Brain microvascular endothelial cell (primary cell): ENCODE results near the gene RELT.

Source experiments
- DNase-seq: peaks from one replicate; pipeline ENCODE4 v3.0.0-alpha.2; 2020
- H3K27ac ChIP-seq: fragments of 250-450 bp; sonication (Bioruptor Pico); 2 replicates; pipeline ENCODE4 v1.5.1; 2020; ENCODE audit warnings: mild to moderate bottlenecking, moderate library complexity
- H3K27me3 ChIP-seq: fragments of 250-450 bp; sonication (Bioruptor Pico); replicated peaks from 2 replicates; pipeline ENCODE4 v1.5.1; 2020; ENCODE audit warnings: mild to moderate bottlenecking
- H3K36me3 ChIP-seq: fragments of 250-450 bp; sonication (Bioruptor Pico); replicated peaks from 2 replicates; pipeline ENCODE4 v1.5.1; 2020; ENCODE audit warnings: mild to moderate bottlenecking
- H3K4me3 ChIP-seq: 2 replicates; pipeline ENCODE4 v1.5.1; 2011; ENCODE audit warnings: low read depth, mild to moderate bottlenecking, control low read depth, low read length, moderate library complexity
- in situ Hi-C: cut with HindIII; loops from 2 replicates; pipeline ENCODE4 v1.10.0; 2017; ENCODE audit warnings: low sequenced_read_pairs, low pct_ligation_motif_present
- TF ChIP-seq, protein P1 (sequence below): IDR thresholded peaks from 2 replicates; pipeline ENCODE4 v1.5.1; 2011; ENCODE audit warnings: low read depth, mild to moderate bottlenecking, moderate library complexity, low read length, control low read depth, inconsistent platforms; ENCODE audit errors: missing control alignments

RELT gene

DNA sequence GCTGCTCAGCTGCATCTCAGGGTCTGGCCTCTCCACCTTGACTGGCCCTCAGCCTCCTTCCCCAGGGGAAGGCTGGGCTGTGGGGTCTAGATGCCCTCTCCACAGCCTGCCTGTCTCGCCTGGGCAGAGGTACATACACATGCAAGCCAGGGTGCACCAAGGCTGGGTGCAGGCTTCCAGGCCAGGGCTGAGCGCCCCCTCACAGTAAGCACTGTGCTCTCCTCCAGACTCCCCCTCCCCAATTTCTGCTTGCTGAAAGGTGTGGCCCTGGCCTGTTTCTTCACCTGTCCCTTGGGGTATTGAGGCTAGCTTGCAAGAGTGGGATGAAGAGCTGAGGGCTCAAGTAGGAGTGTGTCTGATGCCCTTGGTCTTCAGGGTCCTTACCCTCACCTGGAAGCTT is 22.5 kb downstream of the RELT start:
- Histone ChIP-seq H3K36me3 (peaks cover 12% of the 10 kb centered on the region), H3K27me3 (no peaks in the 10 kb centered on the region), H3K27ac (no peak overlapping the region), H3K4me3 (no peak overlapping the region)
- DNase-seq = no peak
- TF ChIP-seq, protein P1, sequence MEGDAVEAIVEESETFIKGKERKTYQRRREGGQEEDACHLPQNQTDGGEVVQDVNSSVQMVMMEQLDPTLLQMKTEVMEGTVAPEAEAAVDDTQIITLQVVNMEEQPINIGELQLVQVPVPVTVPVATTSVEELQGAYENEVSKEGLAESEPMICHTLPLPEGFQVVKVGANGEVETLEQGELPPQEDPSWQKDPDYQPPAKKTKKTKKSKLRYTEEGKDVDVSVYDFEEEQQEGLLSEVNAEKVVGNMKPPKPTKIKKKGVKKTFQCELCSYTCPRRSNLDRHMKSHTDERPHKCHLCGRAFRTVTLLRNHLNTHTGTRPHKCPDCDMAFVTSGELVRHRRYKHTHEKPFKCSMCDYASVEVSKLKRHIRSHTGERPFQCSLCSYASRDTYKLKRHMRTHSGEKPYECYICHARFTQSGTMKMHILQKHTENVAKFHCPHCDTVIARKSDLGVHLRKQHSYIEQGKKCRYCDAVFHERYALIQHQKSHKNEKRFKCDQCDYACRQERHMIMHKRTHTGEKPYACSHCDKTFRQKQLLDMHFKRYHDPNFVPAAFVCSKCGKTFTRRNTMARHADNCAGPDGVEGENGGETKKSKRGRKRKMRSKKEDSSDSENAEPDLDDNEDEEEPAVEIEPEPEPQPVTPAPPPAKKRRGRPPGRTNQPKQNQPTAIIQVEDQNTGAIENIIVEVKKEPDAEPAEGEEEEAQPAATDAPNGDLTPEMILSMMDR = no peak
- in situ Hi-C loops = no loop called here

- H3K4me3 ChIP-seq = no peak overlapping the region
- H3K27ac ChIP-seq = no peak overlapping the region
- TF ChIP-seq, protein P1 = no peak
- in situ Hi-C loops = no loop called here
- H3K36me3 ChIP-seq = peaks cover 12% of the 10 kb centered on the region
- no peaks in the 10 kb centered on the region for H3K27me3 ChIP-seq
- DNase-seq = peak; percentile 26
Measured at GRCh38 chr11:73399159-73399590, 23.0 kb downstream of the RELT start.

- TF ChIP-seq, protein P1 = no peak
- Histone ChIP-seq H3K27me3 (no peaks in the 10 kb centered on the region), H3K27ac (no peak overlapping the region), H3K36me3 (peaks cover 7% of the 10 kb centered on the region), H3K4me3 (no peak overlapping the region)
- in situ Hi-C loops = no loop called here
- no peak for DNase-seq
Measured at GRCh38 chr11:73399636-73400035, 23.4 kb downstream of the RELT start.

DNA sequence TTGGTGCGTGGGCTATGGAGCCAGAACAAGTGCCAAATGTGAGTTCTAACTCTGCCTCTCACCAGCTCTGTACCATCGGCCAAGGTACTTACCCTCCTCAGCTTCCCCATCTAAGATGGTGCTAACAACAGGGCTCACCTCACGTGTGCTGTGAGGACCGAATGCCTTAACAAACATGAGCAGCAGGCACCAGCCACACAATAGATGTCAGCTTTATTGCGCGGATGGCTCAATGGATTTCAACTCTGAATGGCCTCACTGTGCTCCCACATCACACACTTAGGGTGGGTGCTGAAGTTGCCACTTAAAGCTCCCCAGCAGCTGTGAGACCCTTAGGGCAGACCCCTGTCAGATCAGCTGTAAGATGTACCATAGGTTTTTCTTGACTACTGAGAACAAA is 24.1 kb downstream of the RELT start:
- Histone ChIP-seq H3K27me3 (no peaks in the 10 kb centered on the region), H3K36me3 (peaks cover 1% of the 10 kb centered on the region), H3K27ac (no peak overlapping the region), H3K4me3 (no peak overlapping the region)
- DNase-seq = no peak
- in situ Hi-C loops = no loop called here
- TF ChIP-seq, protein P1 = no peak

- H3K27me3 ChIP-seq = no peaks in the 10 kb centered on the region
- H3K4me3 ChIP-seq = no peak overlapping the region
- DNase-seq = peak; percentile 32
- peaks cover 2% of the 10 kb centered on the region for H3K36me3 ChIP-seq
- TF ChIP-seq, protein P1 = no peak
- in situ Hi-C loops = no loop called here
- H3K27ac ChIP-seq = no peak overlapping the region
Measured at GRCh38 chr11:73401217-73401923, 25.2 kb downstream of the RELT start.
